ENCODE data around the gene PIK3R1.

PIK3R1 gene

DNA sequence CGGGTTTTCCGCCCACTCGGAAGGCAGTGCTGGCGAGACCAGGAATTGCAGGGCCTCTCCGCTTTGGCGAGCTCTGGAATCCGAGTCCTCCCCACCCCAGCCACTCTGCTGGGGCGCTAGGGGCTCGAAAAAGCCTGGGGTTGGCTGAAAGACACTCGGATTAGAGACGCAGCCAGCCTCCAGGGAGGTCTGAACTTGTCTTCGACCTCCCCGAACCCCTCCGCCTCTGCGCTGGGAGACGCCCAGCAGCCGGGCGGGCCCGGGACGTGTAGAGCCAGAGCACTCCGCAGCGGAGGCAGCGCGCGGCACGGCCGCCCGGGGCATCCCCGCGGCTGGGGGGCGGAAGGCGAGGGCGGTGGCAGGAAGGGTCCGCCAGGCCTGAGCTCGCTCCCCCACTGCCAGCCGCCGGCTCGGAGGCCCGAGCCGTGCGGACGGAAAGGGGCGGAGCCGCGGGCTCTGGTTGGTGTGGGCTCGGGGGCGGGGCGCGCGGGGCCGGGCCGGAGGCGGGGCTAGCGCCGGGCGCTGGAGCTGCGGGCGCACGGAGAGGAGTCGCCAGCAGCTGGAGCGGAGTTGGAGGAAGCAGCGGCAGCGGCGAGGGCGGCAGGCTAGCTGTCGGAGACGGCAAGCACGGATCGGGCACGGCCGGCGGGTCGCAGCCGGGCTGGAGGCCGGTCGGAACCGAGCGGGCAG is at the start of gene PIK3R1:
Gene PIK3R1 (plus strand): TSS at position 549 of the 690 bp plus-strand sequence. CDS start 10,920 bp downstream, outside the sequence.
- DNase-seq (ENCODE audit: low read depth): peak; percentile 85

DNA sequence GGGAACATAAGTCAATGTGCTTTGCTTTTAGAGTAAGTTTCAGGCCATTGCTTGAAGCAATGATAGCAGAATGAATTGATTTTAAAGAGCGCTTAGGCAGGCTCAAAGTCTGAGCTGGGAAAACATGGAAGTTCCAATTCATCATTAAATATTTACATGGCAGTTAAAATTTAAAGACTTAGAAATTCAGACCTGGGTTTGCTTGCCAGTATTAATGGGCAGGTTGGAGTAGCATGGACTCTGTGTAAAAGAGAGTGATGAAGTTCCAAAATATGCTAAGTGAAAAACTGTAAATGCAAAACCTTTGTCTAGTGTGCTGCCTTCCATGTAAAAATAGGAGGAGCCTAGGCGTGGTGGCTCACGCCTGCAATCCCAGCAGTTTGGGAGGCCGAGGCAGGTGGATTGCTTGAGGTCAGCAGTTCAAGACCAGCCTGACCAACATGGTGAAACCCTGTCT is 48.3 kb upstream of the PIK3R1 start:
- no peak for DNase-seq (ENCODE audit: low read depth)

GRCh38 chr5:68169903-68170302 is 45.7 kb upstream of the PIK3R1 start:
- DNase-seq (ENCODE audit: low read depth): no peak

DNA sequence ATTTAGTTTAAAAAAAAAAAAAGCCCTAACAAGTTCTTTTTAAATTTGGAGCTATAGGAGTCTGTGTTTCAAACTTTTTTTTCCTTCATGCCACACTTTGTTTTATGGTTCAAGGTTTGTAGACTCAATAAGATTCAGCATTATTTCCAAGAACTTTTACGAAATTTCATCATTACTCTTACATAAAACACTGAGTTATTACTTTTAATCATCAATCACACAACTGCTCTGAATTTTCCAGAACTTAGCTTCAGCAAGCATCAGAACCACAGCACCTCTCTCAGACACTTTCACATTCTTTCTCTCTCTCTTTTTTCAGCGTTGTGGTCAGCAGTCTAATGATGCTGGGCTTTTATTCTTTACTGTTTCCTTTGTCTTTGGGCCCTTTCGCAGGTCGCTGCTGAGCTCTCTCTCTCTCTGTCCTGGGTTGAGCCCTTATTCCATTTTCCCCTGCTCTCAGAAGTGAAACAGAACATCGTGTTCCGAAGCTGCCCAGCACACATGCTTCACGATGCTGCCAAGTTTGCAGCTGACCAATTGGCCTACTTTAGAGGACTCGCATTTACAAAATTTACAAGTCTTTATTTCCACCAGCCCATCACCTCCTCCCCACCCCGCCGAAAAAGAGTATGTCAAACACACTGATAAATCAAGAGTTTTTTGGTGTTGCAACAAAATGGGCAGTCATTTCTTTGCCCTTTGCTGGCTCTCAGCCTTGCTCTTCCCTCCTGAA is 44.6 kb upstream of the PIK3R1 start:
- DNase-seq (ENCODE audit: low read depth): no peak

GRCh38 chr5:68172314-68172713 is 43.2 kb upstream of the PIK3R1 start:
- DNase-seq (ENCODE audit: low read depth): no peak

- DNase-seq (ENCODE audit: low read depth): no peak
Observed at GRCh38 chr5:68173007-68173406, 42.5 kb upstream of the PIK3R1 start.

DNA sequence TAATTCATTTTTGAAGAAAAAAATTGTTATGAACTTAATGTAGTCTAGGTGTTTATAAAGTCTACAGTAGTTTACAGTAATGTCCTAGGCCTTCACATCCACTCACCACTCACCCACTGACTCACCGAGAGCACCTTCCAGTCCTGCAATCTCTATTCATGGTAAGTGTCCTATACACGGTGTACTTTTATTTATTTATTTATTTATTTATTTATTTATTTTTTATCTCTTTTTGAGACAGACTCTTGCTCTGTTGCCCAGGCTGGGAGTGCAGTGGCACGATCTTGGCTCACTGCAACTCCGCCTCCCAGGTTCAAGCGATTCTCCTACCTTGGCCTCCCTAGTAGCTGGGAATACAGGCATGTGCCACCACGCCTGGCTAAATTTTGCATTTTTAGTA is 39.3 kb upstream of the PIK3R1 start:
- no peak for DNase-seq (ENCODE audit: low read depth)

DNA sequence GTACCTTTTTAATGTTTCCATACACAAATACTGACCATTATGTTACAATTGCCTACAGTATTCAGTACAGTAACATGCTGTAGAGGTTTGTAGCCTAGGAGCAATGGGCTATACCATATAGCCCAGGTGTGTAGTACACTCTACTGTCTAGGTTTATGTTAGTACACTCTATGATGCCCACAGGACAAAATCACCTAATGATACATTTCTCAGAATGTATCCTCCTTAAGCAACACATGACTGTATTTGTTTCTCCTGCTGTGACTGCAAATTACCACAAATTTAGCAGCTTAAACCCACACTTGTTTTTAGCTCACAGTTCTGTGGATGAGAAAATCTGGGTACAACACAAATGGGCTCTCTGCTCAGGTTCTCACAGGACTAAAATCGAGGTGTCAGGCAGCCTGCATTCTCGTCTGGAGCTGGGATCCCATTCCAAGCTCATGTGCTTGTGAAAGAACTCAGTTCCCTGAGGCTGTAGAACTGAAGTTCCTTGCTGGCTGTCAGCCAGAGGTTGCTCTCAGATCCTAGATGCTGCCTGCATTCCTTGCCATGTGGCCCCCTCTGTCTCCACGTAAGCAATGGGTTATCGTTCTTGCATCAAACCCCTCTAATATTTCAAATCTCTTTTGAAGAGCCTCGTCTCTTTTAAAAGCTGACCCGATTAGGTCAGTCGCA is 38.6 kb upstream of the PIK3R1 start:
- no peak for DNase-seq (ENCODE audit: low read depth)

GRCh38 chr5:68177676-68178075 is 37.9 kb upstream of the PIK3R1 start:
- DNase-seq (ENCODE audit: low read depth): no peak

DNA sequence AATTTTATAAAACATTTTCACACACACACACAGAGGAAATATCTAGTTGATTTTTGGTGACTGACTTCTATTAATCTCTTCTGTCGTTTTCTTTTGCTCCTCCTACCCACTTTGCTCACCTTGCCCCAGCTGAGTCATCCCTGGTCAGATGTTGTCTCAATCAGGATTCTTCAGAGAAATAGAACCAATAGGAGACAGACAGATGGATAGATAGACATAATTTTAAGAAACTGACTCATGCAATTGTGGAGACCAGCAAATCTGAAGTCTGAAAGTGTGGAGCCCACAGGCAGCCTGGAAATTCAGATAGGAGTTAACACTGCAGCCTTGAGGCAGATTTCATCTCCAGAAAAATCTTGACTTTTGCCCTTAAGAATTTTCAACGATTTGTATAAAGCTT is 37.0 kb upstream of the PIK3R1 start:
- no peak for DNase-seq (ENCODE audit: low read depth)

DNA sequence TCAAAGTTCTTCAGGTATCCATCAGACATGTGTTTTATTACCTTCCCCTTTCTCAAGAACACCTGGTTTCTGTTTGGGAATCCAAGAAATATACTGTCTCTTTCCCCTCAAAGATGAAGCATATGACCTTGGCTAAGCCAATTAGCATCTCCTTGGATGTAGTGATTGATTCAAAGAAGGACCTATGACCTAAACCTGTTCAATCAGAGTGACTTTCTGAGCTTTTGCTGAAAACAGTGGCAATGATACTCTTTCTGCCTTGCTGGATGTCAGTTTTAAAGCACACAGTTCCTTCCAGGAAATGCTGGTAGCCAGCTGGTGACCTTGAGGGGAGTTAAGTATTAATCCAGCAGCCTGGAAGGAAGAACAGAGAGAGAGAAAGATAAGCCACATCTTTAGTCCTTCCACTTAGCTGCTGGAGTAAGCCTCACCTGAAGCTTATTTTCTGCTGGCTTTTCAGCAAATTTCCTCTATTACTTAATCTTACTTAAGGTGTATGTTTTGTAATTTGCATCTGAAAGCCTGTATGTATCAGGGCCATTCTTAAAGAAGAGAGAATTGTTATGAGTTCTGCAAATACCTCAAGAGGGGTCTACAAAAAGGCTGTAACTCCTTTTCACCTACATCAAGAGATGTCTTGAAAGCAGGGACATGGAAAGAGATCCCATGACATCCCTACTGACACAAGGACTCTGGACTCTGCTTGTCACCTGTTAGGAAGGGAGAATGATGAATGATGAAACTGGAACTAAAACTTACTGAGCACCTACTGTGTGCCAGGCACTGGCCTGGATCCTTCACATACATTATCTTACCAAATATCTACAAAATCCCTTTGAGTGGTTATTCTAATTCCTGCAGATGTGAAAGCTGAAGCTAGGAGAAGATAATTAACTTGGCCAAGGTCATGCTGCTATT is 35.2 kb upstream of the PIK3R1 start:
- no peak for DNase-seq (ENCODE audit: low read depth)

- DNase-seq (ENCODE audit: low read depth): no peak
Observed at GRCh38 chr5:68181039-68181599, 34.4 kb upstream of the PIK3R1 start.

- DNase-seq (ENCODE audit: low read depth): no peak
Observed at GRCh38 chr5:68182094-68182493, 33.5 kb upstream of the PIK3R1 start.

GRCh38 chr5:68182534-68182933 is 33.0 kb upstream of the PIK3R1 start:
- DNase-seq (ENCODE audit: low read depth): no peak

DNA sequence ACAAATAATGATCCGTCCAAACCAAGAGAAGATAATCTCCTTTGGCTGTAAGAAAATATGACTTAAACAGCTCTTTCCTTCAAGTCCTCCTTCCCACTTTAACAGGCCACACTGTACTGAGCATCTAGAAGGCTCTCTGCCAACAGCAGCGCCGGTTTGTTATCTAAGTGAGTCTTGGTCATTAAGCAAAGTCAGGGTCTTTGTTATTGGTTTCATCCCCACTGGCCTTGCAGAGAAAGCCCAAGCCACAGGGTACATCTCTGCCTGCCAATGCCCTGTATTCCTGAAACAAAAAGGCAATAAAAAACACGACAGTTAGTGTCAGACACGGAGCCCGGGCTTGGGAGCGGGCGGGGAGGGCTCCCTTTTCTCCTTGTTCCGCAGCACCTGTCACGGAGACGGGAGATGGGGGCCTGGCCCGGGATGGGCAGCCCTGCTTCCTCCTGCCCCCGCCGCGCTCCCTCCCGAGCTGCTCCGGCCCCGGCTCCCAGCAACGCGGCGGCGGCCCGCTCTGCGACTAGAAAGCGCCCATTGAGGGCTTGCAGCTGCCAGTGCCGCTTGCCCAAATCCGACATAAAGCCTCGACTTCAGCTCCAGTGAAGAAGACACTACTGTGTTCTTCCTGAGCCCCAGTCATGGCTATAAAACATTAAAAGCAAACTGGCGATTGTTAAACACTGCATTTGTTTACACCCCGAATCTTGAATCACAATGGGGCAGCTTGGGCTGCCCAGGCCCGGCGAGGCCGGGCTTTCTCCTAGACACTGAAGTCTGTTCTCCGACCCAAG is 28.1 kb upstream of the PIK3R1 start:
- no peak for DNase-seq (ENCODE audit: low read depth)

DNA sequence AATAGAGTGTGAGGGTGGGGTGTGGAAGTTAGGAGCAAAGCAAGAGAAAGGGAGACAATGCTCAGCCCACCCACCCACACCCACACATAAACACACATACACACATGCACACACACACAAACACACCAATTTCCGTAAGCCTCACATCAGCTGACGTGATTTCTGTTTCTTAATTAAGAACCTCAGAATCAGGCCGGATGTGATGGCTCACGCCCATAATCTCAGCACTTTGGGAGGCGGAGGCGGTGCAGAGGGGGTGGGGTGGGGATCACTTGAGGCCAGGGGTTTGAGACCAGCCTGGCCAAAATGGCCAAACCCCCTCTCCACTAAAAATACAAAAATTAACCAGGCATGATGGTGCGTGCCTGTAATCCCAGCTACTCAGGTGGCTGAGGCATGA is 26.4 kb upstream of the PIK3R1 start:
- DNase-seq (ENCODE audit: low read depth): no peak

DNA sequence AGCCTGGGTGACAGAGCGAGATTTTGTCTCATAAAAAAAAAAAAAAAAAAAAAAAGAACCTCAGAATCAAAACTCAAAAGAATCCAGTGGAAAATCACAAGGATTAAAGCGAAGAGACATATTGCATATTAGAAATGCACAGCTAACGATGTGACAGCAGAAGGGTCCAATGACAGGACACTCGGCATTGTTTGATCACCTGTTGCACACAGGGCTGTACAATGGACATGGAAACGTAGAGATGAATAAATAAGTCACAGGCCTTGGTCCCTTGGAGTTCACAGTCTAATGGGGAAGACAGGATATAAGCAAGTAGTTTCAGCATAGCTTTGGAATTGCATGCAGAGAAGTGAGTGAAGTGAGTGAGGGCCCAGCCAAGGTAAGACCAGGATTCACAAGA is 25.9 kb upstream of the PIK3R1 start:
- DNase-seq (ENCODE audit: low read depth): no peak

- DNase-seq (ENCODE audit: low read depth): no peak
Observed at GRCh38 chr5:68190619-68191018, 24.9 kb upstream of the PIK3R1 start.

GRCh38 chr5:68191083-68191791 is 24.3 kb upstream of the PIK3R1 start:
- DNase-seq (ENCODE audit: low read depth): no peak

GRCh38 chr5:68192679-68193060 is 22.9 kb upstream of the PIK3R1 start:
- no peak for DNase-seq (ENCODE audit: low read depth)
